IMR-90 (cell line): ENCODE results near the gene DPH7.

Experiments used
- BHLHE40 ChIP-seq: fragments of 150-350 bp; IDR thresholded peaks from 2 replicates; pipeline ENCODE4 v1.6.1; 2016; ENCODE audit warnings: mild to moderate bottlenecking, low read depth, low read length
- CEBPB ChIP-seq: IDR thresholded peaks from 2 replicates; pipeline ENCODE4 v1.6.1; 2012; ENCODE audit warnings: low read depth, low read length, improper control_type of control experiment
- POLR2A ChIP-seq: IDR thresholded peaks from 2 replicates; pipeline ENCODE4 v1.6.1; 2012; ENCODE audit warnings: mild to moderate bottlenecking, low read depth, low read length
- RAD21 ChIP-seq: IDR thresholded peaks from 2 replicates; pipeline ENCODE4 v1.6.1; 2012; ENCODE audit warnings: low read length, improper control_type of control experiment
- RCOR1 ChIP-seq: IDR thresholded peaks from 2 replicates; pipeline ENCODE4 v1.6.1; 2012; ENCODE audit warnings: mild to moderate bottlenecking, low read length, improper control_type of control experiment; ENCODE audit not compliant: insufficient replicate concordance
- RFX5 ChIP-seq: IDR thresholded peaks from 2 replicates; pipeline ENCODE4 v1.8.0; 2012; ENCODE audit warnings: low read depth, mild to moderate bottlenecking, low read length, moderate library complexity
- SMC3 ChIP-seq: fragments of 150-350 bp; IDR thresholded peaks from 2 replicates; pipeline ENCODE4 v1.6.1; 2016; ENCODE audit warnings: low read depth, mild to moderate bottlenecking, antibody characterized with exemption, low read length, moderate library complexity
- TF ChIP-seq, protein P1 (sequence below): conservative IDR thresholded peaks from 2 replicates; pipeline ENCODE4 v1.5.1; 2012; ENCODE audit warnings: mild to moderate bottlenecking, low read depth, low read length, improper control_type of control experiment
- TF ChIP-seq, protein P2 (sequence below): fragments of 150-350 bp; IDR thresholded peaks from 2 replicates; pipeline ENCODE4 v1.6.1; 2017; ENCODE audit warnings: mild to moderate bottlenecking, antibody characterized with exemption, low read length, low read depth

DNA sequence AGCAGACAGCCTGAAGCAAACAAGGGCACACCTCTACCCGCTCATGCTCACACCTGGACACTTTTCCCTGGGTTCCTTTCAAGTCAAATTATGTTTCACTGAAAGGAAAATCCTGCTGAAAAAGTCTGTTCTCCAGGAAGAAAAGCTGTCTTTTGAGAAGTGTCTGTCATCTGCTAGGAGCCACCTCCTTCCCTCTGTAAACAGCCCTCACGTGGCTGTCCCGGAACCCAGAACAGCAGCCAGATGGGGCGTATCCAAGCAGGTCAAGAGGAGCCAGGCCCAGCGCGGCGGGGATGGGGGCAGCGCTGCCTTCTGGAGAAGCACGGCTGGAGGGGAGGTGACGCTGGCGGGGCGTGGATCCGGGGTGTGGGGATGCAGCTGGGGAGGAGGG lies 28.5 kb downstream of the DPH7 start, which contains the start of gene PNPLA7:
- TF ChIP-seq POLR2A (no peak), RCOR1 (no peak), RFX5 (no peak), BHLHE40 (peak; percentile 72; the same call in 1 of the 2 replicates), RAD21 (no peak), CEBPB (no peak), SMC3 (no peak)
- TF ChIP-seq, protein P1, sequence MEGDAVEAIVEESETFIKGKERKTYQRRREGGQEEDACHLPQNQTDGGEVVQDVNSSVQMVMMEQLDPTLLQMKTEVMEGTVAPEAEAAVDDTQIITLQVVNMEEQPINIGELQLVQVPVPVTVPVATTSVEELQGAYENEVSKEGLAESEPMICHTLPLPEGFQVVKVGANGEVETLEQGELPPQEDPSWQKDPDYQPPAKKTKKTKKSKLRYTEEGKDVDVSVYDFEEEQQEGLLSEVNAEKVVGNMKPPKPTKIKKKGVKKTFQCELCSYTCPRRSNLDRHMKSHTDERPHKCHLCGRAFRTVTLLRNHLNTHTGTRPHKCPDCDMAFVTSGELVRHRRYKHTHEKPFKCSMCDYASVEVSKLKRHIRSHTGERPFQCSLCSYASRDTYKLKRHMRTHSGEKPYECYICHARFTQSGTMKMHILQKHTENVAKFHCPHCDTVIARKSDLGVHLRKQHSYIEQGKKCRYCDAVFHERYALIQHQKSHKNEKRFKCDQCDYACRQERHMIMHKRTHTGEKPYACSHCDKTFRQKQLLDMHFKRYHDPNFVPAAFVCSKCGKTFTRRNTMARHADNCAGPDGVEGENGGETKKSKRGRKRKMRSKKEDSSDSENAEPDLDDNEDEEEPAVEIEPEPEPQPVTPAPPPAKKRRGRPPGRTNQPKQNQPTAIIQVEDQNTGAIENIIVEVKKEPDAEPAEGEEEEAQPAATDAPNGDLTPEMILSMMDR = no peak
- TF ChIP-seq, protein P2, sequence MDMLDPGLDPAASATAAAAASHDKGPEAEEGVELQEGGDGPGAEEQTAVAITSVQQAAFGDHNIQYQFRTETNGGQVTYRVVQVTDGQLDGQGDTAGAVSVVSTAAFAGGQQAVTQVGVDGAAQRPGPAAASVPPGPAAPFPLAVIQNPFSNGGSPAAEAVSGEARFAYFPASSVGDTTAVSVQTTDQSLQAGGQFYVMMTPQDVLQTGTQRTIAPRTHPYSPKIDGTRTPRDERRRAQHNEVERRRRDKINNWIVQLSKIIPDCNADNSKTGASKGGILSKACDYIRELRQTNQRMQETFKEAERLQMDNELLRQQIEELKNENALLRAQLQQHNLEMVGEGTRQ = peak; percentile 70
